CD14-positive monocyte (primary cell): ENCODE data around the gene ADRM1. TPM values are rescaled to one million over a fixed set of nuclear protein-coding genes. Genes with fewer than 3 reads are reported as not detected.

Source experiments
- DNase-seq, 3 donors: peaks; one replicate each; pipeline ENCODE4 v3.0.0-alpha.2; 2011 to 2022
- H2AFZ ChIP-seq: 2 replicates; pipeline ENCODE4 v1.6.0; 2012; ENCODE audit warnings: mild to moderate bottlenecking, low read depth, low read length, inconsistent platforms; ENCODE audit not compliant: insufficient read depth, poor library complexity, severe bottlenecking
- H3K27ac ChIP-seq, 2 donors: 1 replicate in 1 of 2; 2 replicates in 1 of 2; pipeline ENCODE4 v1.5.1; 2012 to 2013; ENCODE audit warnings: low read length in 2 of 2, control low read depth in 1 of 2, inconsistent platforms in 1 of 2, low read depth in 1 of 2, mild to moderate bottlenecking in 1 of 2
- H3K27me3 ChIP-seq, 2 donors: one replicate each; pipeline versions ENCODE4 v1.6.0 to v1.6.1; 2011 to 2013; ENCODE audit warnings: low read length in 2 of 2; ENCODE audit not compliant: control insufficient read depth in 2 of 2, insufficient read depth in 2 of 2
- H3K36me3 ChIP-seq, 2 donors: replicated peaks in 1 of 2; 1 replicate in 1 of 2; 2 replicates in 1 of 2; pipeline versions ENCODE4 v1.5.1 to v1.6.1; 2012 to 2013; ENCODE audit warnings: low read length in 2 of 2, control low read depth in 1 of 2, inconsistent platforms in 1 of 2, mild to moderate bottlenecking in 1 of 2; ENCODE audit not compliant: insufficient read depth in 2 of 2, control insufficient read depth in 1 of 2
- H3K4me1 ChIP-seq, 2 donors: 1 replicate in 1 of 2; 2 replicates in 1 of 2; pipeline versions ENCODE4 v1.5.1 to v1.6.1; 2012 to 2013; ENCODE audit warnings: low read length in 2 of 2, control low read depth in 1 of 2, inconsistent platforms in 1 of 2, mild to moderate bottlenecking in 1 of 2, moderate library complexity in 1 of 2; ENCODE audit not compliant: insufficient read depth in 2 of 2, control insufficient read depth in 1 of 2
- H3K4me2 ChIP-seq: replicated peaks from 2 replicates; pipeline ENCODE3; 2012; ENCODE audit warnings: low read length, moderate library complexity, mild to moderate bottlenecking; ENCODE audit not compliant: poor library complexity, severe bottlenecking; ENCODE audit errors: extremely low read depth
- H3K4me3 ChIP-seq, 3 experiments: fragments of 200-600 bp in 1 of 3; sonication (generic) in 1 of 3; replicated peaks in 1 of 3; 1 replicate in 2 of 3; 2 replicates in 1 of 3; pipeline ENCODE4 v1.5.1; 2011 to 2013; ENCODE audit warnings: low read length in 3 of 3, mild to moderate bottlenecking in 3 of 3, control low read depth in 2 of 3, low read depth in 2 of 3, inconsistent platforms in 1 of 3, moderate library complexity in 1 of 3
- H3K79me2 ChIP-seq: 2 replicates; pipeline ENCODE4 v1.6.0; 2012; ENCODE audit warnings: mild to moderate bottlenecking, control low read depth, inconsistent platforms, low read length, moderate library complexity; ENCODE audit not compliant: insufficient read depth
- H3K9ac ChIP-seq: 2 replicates; pipeline ENCODE4 v1.6.0; 2017; ENCODE audit warnings: low read length, mild to moderate bottlenecking; ENCODE audit not compliant: insufficient read depth, poor library complexity, severe bottlenecking
- H3K9me3 ChIP-seq, 2 donors: replicated peaks in 1 of 2; 1 replicate in 1 of 2; 2 replicates in 1 of 2; pipeline versions ENCODE4 v1.5.1 to v1.6.1; 2012 to 2013; ENCODE audit warnings: low read length in 2 of 2, control low read depth in 1 of 2; ENCODE audit not compliant: control insufficient read depth in 1 of 2, insufficient read depth in 1 of 2
- H4K20me1 ChIP-seq: 2 replicates; pipeline ENCODE4 v1.6.0; 2012; ENCODE audit warnings: mild to moderate bottlenecking, low read length, control low read depth, moderate library complexity; ENCODE audit not compliant: insufficient read depth
- H3K27ac Mint-ChIP-seq, 7 donors: one replicate each; pipeline ENCODE4 v1.8.0; 2020; ENCODE audit warnings: mild to moderate bottlenecking in 7 of 7, mixed read lengths in 7 of 7, moderate library complexity in 6 of 7, inconsistent platforms in 2 of 7
- H3K27me3 Mint-ChIP-seq, 3 donors: one replicate each; pipeline ENCODE4 v1.8.0; 2021 to 2022; ENCODE audit warnings: low read depth in 3 of 3, mild to moderate bottlenecking in 3 of 3, mixed read lengths in 3 of 3, moderate library complexity in 3 of 3, inconsistent platforms in 1 of 3
- H3K36me3 Mint-ChIP-seq, 2 donors: one replicate each; pipeline ENCODE4 v1.8.0; 2020; ENCODE audit warnings: mixed read lengths in 2 of 2, inconsistent platforms in 1 of 2, mild to moderate bottlenecking in 1 of 2
- H3K4me1 Mint-ChIP-seq: one replicate; pipeline ENCODE4 v1.8.0; 2020; ENCODE audit warnings: mild to moderate bottlenecking, mixed read lengths
- H3K4me3 Mint-ChIP-seq, 2 donors: one replicate each; pipeline ENCODE4 v1.8.0; 2020; ENCODE audit warnings: mild to moderate bottlenecking in 2 of 2, mixed read lengths in 2 of 2, moderate library complexity in 1 of 2
- H3K9me3 Mint-ChIP-seq, 7 donors: one replicate each; pipeline ENCODE4 v1.8.0; 2020 to 2022; ENCODE audit warnings: mixed read lengths in 7 of 7, mild to moderate bottlenecking in 6 of 7, moderate library complexity in 6 of 7, inconsistent platforms in 2 of 7
- CTCF ChIP-seq: fragments of 200-600 bp; IDR thresholded peaks from one replicate; pipeline ENCODE4 v1.8.0; 2022; ENCODE audit warnings: antibody characterized with exemption, mild to moderate bottlenecking
- WGBS: methylation state at CpG from one replicate; pipeline ENCODE4 v1.1.5; 2013; ENCODE audit warnings: missing lambda C conversion rate; ENCODE audit not compliant: insufficient coverage; 5-methylcytosine and 5-hydroxymethylcytosine counted together
- intact Hi-C, 2 donors: fragments of 100-400 bp; cut with micrococcal nuclease; formaldehyde crosslinking; loops; one replicate each; pipeline versions ENCODE4 v1.15.0 to v1.15.1; 2023
- polyA plus RNA-seq, 3 donors: library from polyadenylated mRNA; depleted of rRNA in 1 of 3; unstranded in 2 of 3; stranded (reverse) in 1 of 3; fragments of 300-500 nt in 2 of 3; fragments of >200 nt in 1 of 3; fragmentation: Illumina TruSeq in 2 of 3; gene quantifications; 1 replicate in 2 of 3; 2 replicates in 1 of 3; pipeline ENCODE4 v1.2.3, GENCODE V29; 2012 to 2021

Gene ADRM1
- polyA plus RNA-seq, 3 donors, result 63.3 to 81.5 (median 72.5) TPM

- H3K9ac ChIP-seq, result no peak overlapping the region
- no peaks in the 10 kb centered on the region for H3K79me2 ChIP-seq
- Mint-ChIP-seq H3K4me1 (peaks cover 15% of the 10 kb centered on the region), H3K9me3 (peaks cover 0 to 9% (median 3%) of the 10 kb centered on the region in 7 donors), H3K27me3 (peaks cover 6 to 14% (median 11%) of the 10 kb centered on the region in 3 donors), H3K27ac (peak overlapping the region in 1 of 7 donors; percentile 26), H3K4me3 (peak overlapping the region; percentile 73 to 75), H3K36me3 (no peaks in the 10 kb centered on the region)
- no peak for TF ChIP-seq CTCF
- 26% methylated on average over 12 of the region's 14 CpGs for WGBS
- peak overlapping the region; percentile 70 for H2AFZ ChIP-seq
- peak overlapping the region in 1 of 3 experiments; percentile 44 for H3K4me3 ChIP-seq
- H3K4me2 ChIP-seq, result peak overlapping the region; percentile 43
- DNase-seq, result no peak
- H3K4me1 ChIP-seq, result peaks cover 11 to 12% of the 10 kb centered on the region in 2 donors
- no peaks in the 10 kb centered on the region for H3K9me3 ChIP-seq
- no peaks in the 10 kb centered on the region for H3K27me3 ChIP-seq
- intact Hi-C loops, result no loop called here
- H4K20me1 ChIP-seq, result no peaks in the 10 kb centered on the region
- H3K27ac ChIP-seq, result no peak overlapping the region
- H3K36me3 ChIP-seq, result no peaks in the 10 kb centered on the region
Measured at GRCh38 chr20:62339647-62340062, 36.9 kb downstream of the ADRM1 start.

GRCh38 chr20:62342910-62343309 lies 40.1 kb downstream of the ADRM1 start:
- DNase-seq, result no peak
- no peaks in the 10 kb centered on the region for H3K9me3 ChIP-seq

More at GRCh38 chr20:62342910-62343309, 40.1 kb downstream of the ADRM1 start:
- peaks cover 11 to 12% of the 10 kb centered on the region in 2 donors for H3K4me1 ChIP-seq
- Mint-ChIP-seq H3K4me3 (no peak overlapping the region), H3K27ac (no peak overlapping the region), H3K4me1 (peaks cover 11% of the 10 kb centered on the region), H3K36me3 (no peaks in the 10 kb centered on the region), H3K9me3 (peaks cover 0 to 7% (median 3%) of the 10 kb centered on the region in 7 donors), H3K27me3 (peaks cover 5 to 13% (median 9%) of the 10 kb centered on the region in 3 donors)
- H3K36me3 ChIP-seq, result no peaks in the 10 kb centered on the region
- H3K79me2 ChIP-seq, result no peaks in the 10 kb centered on the region
- no peak for TF ChIP-seq CTCF
- no peak overlapping the region for H3K9ac ChIP-seq
- H2AFZ ChIP-seq, result no peak overlapping the region
- WGBS, result 95% methylated on average over 6 of the region's 10 CpGs
- no peak overlapping the region for H3K4me3 ChIP-seq
- intact Hi-C loops, result no loop called here
- H4K20me1 ChIP-seq, result no peaks in the 10 kb centered on the region
- H3K27ac ChIP-seq, result no peak overlapping the region
- no peak overlapping the region for H3K4me2 ChIP-seq
- no peaks in the 10 kb centered on the region for H3K27me3 ChIP-seq
